IPS-NIHi7 (cell line): ENCODE measurements around the gene HTR3E.
"Not testable (repeated sequence)": the region's sequence is repeated elsewhere in the genome, so short reads cannot be mapped to it uniquely, and the experiment has no call there.

Experiments used
- DNase-seq: peaks from one replicate; pipeline ENCODE4 v3.0.0; 2012; ENCODE audit warnings: mixed read lengths; ENCODE audit errors: extremely low spot score

HTR3E gene

DNA sequence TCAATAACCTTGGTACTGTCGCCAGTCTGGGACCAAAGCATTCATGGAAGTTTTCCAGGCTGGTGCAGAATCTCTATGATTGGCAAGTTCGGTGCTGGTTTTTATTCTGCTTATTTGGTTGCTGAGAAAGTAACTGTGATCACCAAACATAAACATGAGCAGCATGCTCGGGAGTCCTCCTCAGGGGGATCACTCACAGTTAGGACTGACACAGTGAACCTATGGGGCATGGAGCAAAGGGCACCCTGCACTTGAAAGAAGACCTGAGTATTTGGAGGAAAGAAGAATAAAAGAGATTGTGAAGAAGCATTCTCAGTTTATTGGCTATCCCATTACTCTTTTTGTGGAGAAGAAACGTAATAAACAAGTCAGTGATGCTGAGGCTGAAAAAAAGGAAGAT lies 19.2 kb downstream of the HTR3E start:
- DNase-seq = no peak

DNA sequence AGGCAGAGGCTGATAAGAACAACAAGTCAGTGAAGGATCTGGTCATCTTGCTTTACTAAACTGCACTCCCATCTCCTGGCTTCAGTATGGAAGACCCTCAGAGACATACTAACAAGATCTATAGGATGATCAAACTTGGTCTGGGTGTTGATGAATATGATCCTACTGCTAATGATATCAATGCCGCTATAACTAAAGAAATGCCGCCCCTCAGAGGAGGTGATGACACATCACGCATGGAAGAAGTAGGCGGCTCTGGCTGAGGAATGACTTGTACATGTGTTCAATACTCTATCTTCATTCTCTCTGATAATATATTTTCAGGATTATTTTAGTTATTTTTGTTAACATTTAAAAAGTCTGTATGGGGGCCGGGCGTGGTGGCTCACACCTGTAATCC lies 20.8 kb downstream of the HTR3E start:
- DNase-seq = no peak

DNA sequence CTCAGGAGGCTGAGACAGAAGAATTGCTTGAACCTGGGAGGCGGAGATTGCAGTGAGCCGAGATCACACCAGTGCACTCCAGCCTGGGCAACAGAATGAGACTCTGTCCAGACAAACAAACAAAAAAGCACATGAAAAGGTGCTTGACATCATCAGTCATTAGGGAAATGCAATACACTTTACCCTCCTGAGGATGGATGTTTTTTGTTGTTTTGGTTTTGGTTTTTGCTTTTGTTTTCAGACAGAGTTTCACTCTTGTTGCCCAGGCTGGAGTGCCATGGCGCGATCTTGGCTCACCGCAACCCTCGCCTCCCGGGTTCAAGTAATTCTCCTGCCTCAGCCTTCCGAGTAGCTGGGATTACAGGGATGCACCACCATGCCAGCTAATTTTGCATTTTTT lies 24.2 kb downstream of the HTR3E start:
- not testable (repeated sequence) for DNase-seq

DNA sequence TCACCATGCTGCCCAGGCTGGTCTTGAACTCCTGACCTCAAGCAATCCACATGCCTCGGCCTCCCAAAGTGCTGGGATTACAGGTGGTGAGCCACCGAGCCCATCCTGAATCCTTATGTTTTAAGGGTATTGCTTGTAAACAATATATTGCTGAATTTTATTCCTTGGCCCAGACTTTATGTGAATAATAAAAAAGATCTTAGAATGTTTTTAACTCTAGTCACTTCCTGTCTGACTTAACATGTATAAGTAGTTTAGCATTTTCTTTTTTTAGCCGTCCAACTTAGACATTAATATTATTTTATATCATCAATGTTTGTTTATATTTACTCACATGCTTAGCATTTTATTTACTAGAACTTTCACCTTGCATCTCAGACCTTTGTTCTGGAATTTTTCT lies 29.1 kb downstream of the HTR3E start:
- no peak for DNase-seq

DNA sequence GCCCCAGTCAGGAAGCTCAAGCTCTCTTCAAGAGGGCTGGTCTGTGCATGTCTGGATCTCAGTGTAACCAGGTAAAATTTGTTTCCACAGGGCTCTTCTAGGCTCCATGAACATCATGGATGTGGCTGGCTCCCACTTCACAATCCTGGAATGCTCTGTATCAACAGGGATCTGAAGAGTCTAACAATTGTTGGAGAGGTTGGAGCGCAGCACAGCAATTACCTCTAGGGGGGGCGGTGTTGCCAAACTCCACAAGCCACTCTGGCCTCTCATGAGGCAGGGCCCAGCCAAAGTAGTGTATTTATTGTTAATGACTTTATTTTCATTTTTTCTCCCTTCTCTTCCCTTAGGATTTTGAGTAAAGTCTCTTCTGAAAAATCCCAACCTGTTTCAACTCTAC lies 32.1 kb downstream of the HTR3E start:
- peak; percentile 71 for DNase-seq

DNA sequence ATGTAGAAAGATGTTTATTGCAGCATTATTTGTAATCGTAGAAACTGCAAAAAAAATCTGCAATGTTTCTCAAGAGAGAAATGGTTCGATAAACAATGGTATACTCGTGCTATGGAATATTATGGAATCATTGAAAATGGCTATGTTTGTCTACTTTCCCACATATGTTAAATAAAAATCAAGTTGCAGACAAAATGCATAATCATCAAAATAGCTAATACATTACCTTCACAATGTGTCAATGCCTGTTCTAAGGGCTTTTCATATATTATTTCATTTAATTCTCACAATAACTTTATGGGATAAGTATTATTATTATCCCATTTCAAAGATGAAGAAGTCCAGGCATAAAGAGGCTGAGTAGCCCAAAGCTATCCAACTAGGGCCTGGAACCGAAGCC lies 36.1 kb downstream of the HTR3E start:
- no peak for DNase-seq

DNA sequence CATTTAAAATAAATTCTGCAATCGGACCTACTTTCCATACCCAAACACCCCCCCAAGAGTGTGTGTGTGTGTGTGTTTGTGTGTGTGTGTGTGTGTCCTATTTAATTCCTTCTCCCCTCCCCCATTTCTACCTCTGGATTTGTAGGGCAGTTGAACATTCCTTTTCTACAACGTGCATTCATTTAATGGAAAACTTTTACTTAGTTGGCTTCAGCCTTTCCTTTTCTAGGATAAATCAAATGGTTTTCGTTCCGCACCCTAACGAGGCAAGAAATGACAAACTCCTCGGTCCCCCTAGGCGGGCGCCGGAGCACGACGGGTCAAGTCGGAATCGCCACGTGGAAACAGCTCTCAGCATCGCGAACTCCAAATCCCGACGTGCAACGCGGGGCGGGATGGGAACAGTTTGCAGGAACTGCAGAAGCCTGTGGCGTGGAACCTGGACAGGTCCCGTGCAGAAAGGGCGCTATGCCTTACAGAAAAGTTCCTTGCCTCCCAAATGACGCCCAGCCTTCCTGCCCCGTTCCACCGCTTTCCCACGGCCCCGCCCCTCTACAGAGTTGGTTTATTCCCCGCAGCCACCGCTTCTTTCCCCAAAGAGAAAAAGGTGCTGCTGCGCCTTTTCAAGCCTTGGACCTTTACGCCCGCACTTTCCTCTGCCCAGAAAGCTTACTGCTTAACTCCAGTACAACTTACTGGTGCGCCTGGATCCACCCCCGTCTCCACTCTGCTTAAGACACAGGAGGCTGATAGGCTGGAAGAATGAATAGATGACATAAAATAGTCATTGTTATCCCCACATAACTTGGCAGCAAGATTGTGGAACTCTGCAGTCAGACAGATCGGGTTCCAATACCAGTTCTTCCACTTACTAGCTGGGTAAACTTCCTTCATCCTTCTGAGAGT lies 37.2 kb downstream of the HTR3E start:
- DNase-seq = peak; percentile 71

DNA sequence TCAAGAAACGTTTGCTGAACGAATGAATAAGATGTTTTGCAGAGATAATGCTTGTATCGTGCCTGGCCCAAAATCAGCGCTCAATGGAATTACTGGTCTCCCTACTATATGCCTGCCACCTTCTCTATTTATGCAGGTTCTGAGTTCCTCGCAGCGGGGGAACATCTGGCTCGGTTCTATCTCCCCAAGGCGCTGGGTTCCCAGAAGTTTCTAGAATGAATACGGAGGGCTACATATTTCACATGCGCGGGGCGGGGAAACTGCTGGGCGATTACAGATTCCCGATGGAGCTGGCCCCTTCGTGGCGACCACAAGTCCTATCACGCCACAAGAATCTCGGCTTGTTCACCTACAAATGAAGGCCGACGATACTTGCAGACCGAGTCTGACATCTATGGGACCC lies 37.9 kb downstream of the HTR3E start:
- DNase-seq = no peak

DNA sequence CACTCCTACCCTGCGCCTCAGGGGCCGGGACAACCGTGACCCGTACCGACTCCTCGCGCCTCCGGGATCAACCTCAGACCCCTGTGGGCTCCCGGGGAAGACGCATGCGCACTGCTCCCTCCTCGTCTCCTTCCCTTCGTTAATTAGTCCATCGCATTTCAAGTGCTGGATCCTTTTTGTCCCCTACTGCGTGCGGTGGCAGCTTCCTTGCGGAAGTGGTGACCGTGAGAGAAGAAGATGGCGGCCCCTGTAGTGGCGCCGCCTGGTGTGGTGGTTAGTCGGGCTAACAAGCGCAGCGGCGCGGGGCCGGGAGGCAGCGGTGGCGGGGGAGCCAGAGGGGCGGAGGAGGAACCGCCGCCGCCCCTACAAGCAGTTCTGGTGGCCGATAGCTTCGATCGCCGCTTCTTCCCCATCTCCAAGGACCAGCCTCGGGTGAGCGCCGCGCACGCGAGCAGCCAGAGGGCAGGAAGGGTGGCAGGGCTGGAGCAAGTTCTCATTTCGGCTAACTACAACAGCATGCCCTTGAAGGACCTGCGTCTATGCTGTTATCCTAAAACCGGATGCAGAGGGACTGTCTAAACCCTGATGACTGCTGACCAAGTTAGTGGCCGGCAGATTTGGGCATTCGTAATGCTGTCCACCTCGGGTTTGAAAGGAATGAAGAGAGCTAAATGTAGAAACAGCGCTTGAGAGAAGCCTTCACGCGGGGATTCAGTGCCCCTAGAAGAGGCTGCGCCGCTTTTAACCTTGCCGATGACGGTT lies 38.5 kb downstream of the HTR3E start, which contains the start of gene EIF2B5:
Gene EIF2B5 (plus strand): TSS at position 210 of the 762 bp plus-strand sequence. CDS start 28 bp downstream, at position 238.
- peak; percentile 90 for DNase-seq

DNA sequence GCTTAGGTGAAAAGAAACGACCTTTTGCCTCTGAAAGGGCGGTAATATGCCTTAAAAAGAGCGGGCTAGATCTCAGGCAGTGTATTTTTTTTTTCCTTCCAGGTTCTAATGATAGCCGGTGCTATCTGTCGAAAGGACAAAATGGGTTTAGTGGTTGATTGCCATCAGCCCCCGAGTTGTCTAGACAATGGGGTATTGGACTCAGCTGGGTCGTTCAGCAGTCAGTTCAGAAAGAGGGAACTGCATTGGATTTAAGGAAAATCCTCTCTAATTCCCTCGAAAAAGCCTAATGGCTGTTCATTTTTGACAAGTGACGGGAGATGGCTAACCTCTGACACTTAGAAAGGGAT lies 39.0 kb downstream of the HTR3E start:
- DNase-seq = no peak

DNA sequence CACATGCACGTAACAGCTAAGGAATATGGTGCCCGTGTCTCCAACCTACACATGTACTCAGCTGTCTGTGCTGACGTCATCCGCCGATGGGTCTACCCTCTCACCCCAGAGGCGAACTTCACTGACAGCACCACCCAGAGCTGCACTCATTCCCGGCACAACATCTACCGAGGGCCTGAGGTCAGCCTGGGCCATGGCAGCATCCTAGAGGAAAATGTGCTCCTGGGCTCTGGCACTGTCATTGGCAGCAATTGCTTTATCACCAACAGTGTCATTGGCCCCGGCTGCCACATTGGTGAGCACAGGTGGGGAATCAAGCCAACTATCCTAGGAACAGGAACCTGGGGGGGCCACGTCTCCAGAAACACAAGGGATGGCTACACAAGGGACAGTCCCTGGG lies 43.6 kb downstream of the HTR3E start:
- no peak for DNase-seq

DNA sequence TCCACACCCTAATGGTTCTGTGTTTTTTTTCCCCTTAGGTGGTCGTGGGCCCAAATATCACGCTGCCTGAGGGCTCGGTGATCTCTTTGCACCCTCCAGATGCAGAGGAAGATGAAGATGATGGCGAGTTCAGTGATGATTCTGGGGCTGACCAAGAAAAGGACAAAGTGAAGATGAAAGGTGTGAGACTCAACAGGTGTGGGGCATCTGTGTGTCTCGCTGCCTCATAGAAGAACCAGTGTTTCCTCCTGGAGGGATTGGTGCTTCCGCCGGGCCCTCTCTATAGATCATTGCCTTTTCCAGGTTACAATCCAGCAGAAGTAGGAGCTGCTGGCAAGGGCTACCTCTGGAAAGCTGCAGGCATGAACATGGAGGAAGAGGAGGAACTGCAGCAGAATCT lies 45.3 kb downstream of the HTR3E start:
- DNase-seq = no peak

DNA sequence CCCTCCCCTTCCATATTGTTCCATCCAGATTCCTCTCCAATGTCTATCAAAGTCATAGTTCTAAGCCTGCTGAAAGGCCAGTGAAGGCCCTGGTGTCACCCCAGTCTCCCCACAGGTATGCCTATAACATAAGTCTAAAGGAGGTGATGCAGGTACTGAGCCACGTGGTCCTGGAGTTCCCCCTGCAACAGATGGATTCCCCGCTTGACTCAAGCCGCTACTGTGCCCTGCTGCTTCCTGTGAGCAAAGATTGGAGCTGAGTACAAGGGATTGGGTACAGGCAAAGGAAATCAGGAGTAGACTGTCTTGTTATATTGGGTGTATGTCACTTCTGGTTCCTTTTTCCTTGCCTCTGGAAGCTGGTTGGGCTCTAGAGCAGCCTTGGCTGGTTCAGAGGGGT lies 46.5 kb downstream of the HTR3E start:
- DNase-seq = no peak

DNA sequence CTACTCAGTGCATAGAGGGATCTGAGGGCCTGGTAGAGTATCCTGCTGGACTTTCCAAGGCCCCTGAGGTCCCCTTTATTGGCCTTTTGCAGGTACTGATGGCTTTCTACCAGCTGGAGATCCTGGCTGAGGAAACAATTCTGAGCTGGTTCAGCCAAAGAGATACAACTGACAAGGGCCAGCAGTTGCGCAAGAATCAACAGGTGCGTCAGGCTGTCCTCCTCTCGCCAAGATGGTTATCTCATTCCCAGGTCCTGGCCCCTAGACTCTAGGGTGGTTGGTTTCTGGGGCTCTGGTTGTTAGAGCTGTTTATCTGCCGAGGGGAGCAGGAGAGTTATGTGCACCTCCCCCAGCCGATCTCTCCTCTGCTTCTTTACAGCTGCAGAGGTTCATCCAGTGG lies 47.6 kb downstream of the HTR3E start:
- no peak for DNase-seq

DNA sequence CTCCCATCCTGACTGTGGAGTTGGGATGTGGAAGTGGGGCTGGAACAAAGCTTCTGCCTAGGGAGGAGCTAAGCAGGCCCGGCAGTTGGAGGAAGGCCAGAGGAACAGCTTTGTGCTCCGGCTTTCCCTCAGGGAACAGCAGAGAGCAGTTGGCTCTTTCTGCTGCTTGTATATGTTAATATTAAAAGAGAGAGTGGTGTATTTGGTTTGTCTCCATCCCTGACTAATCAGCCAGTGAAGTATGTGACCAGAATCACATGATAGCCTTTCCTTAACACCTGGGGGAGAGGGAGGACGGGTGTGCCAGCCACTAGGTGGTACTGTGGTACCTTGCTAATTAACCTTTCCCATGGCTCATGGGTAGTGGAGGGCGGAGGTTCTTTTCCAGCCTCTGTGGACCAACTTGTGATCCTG lies 48.3 kb downstream of the HTR3E start:
- peak; percentile 75 for DNase-seq

DNA sequence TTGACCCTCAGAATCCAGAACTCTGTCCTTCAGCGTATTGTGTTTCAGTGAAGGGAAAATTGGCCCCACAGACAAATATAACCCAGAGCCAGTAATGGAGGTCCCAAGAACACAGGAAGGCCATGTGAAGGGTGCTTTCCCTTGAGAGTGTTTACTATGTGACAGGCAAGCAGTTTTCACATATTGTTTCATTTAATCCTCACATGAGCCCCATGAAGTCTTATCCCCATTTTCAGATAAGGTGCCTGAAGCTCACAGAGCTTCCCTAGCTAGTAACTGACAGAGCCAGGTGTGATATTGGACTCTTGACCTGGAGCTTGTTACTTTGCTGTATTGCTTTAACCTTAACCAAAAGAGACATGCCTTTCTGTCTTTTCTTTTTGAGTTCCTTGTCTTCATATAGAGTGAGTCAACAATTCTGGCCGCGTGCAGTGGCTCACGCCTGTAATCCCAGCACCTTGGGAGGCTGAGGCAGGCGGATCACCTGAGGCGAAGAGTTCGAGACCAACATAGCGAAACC lies 48.9 kb downstream of the HTR3E start:
- no peak for DNase-seq

DNA sequence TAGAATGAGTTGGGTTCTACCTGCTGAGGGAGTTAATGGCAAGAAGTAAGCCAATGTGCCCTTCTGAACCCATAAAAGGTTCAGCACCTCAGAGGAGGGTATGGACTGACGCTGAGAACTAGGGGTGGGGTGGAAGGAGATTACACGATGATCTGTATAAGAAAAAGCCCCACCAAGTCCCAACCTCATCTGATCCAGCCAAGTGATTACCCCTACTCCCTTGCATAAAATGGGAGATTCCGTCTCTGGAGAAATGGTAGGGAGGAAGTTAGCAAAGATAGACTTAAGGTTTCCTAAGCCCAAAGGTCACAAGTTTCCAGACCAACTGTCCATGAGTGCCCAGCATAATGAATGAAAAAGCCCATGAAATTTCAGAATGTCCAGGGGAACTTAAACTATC lies 51.2 kb downstream of the HTR3E start:
- no peak for DNase-seq

DNA sequence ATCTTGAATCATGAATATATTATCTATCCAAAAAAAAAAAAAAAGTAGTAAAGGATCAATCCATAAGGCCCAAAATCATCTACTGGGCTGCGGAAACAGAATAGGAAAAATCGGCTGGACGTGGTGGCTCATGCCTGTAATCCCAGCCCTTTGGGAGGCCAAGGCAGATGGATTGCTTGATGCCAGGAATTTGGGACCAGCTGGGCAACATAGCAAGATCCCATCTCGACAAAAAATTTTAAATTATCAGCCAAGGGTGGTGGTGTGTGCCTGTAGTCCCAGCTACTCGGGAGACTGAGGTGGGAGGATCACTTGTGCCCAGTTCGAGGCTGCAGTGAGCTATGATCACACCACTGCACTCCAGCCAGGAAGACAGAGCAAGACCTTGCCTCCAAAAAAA lies 52.3 kb downstream of the HTR3E start:
- no peak for DNase-seq

DNA sequence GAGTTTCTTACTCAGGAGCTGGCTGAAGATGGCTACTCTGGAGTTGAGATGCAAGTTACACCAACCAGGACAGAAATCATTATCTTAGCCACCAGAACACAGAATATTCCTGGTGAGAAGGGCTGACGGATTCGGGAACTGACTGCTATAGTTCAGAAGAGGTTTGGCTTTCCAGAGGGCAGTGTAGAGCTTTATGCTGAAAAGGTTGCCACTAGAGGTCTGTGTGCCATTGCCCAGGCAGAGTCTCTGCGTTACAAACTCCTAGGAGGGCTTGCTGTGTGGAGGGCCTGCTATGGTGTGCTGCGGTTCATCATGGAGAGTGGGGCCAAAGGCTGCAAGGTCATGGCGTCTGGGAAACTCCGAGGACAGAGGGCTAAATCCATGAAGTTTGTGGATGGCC lies 52.9 kb downstream of the HTR3E start:
- not testable (repeated sequence) for DNase-seq

DNA sequence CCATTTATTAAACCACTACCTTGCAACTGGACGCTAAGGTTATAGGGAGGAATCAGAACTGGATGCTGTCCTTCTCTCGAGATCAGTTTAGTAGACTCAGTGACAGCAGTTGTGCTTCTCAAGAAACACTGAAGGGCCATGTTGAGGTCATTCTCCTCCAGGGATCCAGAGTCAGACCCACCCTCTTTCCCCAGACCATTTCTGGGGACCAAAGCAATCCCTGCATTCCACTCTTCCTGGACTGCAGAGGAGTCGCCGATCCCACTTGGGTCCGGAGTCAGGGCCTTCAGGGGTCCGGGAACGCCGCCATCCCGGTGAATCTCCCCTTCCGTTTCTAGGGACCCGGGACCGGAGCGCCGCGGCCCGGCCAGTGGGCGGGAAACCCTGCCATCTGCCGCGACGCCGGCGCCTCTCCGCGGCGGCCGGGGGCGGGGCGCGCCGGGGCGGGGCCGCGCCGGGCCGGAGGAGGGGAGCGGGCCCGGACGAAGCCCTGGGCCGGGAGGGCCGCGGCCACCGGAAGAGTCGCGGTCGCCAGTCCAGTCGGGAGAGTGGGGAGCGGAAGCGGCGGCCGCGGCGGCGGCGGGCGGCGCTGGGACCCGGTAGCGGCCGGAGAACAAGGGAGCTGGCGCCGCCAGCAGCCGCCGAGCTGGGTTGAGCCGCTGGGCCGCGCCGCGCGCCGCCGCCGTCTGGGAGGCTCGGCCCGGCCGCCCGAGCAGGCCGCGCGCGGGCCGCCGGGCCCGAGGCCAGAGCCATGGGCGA lies 58.2 kb downstream of the HTR3E start, which contains the start of gene DVL3:
Gene DVL3 (plus strand): TSS at position 493 of the 759 bp plus-strand sequence. CDS start 259 bp downstream, at position 752.
- peak; percentile 90 for DNase-seq

DNA sequence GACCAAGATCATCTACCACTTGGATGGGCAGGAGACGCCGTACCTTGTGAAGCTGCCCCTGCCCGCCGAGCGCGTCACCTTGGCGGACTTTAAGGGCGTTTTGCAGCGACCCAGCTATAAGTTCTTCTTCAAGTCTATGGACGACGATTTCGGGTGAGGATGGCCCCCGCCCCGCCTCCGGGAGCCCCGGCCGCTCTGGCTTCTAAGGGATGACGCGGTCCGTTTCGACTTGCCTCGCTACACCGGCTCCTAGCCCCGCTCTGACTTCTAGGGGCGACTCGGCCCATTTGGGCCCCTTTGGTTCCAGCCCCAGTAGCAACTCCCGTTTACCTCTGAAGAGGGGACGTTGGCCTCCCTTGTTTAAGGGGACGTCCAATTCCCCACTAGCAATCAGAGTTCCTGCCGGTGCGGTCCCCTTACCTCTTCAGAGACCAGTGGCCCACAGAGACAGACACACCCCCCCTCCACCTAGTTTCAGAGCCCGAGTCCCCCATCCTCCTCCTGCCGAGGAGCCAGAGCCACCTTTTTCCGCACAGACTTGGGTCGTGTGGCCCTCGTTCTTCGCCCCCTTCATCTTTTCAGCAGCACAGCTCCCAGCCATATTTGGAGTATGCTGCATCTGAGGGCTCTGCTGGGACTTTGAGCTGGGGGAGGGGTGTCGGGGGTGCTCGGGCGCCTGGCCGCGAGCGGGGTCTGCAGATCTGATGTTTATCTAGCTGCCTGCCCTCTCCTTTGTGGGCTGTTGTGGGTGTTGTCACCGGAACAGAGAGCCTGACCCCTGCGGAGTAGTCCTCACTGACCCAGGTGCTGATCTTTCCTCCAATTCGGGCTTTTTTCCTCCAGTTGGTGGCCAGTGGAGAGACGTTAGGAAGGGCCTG lies 59.0 kb downstream of the HTR3E start:
- DNase-seq = peak; percentile 49
